ENCODE results near the gene AFF3. TPM values are rescaled to one million over a fixed set of nuclear protein-coding genes. Genes with fewer than 3 reads are reported as not detected.
"Not testable (repeated sequence)": the region's sequence is repeated elsewhere in the genome, so short reads cannot be mapped to it uniquely, and the experiment has no call there.

Gene AFF3
- total and polyA plus RNA-seq, 4 experiments from 2014 or later: 0.63 to 4.6 (median 3.6) TPM

GRCh38 chr2:99507937-99508818, 634.2 kb downstream of the AFF3 start:
- H3K4me3 ChIP-seq (ENCODE audit: low read length in 2 of 2): no peak overlapping the region
- H3K9me3 ChIP-seq (ENCODE audit: control insufficient read depth in 1 of 2, low read length in 2 of 2): no peaks in the 10 kb centered on the region
- intact Hi-C loops (cut with micrococcal nuclease): no loop called here
- Mint-ChIP-seq H3K27me3 (peaks cover 0 to 1% of the 10 kb centered on the region in 2 donors), H3K4me1 (peaks cover 7 to 18% (median 13%) of the 10 kb centered on the region in 4 donors), H3K27ac (no peak overlapping the region), H3K4me3 (no peak overlapping the region), H3K9me3 (no peaks in the 10 kb centered on the region), H3K36me3 (no peaks in the 10 kb centered on the region)
- peaks cover 7% of the 10 kb centered on the region for H3K4me1 ChIP-seq (ENCODE audit: insufficient read depth, low read length)
- no peaks in the 10 kb centered on the region for H3K27me3 ChIP-seq (ENCODE audit: insufficient read depth, low read length)
- CTCF ChIA-PET (ENCODE audit: partially characterized antibody): interaction anchor here (0.7 kb wide), 1 partner anchor 1777 kb away, joined by 3 read pairs; no protein-coding TSS in a partner anchor
- no peak for DNase-seq
- no peak overlapping the region for H3K27ac ChIP-seq (ENCODE audit: low read depth, low read length)
- POLR2A ChIA-PET (ENCODE audit: partially characterized antibody): no interaction called here
- no peaks in the 10 kb centered on the region for H3K36me3 ChIP-seq (ENCODE audit: insufficient read depth, low read length)

DNA sequence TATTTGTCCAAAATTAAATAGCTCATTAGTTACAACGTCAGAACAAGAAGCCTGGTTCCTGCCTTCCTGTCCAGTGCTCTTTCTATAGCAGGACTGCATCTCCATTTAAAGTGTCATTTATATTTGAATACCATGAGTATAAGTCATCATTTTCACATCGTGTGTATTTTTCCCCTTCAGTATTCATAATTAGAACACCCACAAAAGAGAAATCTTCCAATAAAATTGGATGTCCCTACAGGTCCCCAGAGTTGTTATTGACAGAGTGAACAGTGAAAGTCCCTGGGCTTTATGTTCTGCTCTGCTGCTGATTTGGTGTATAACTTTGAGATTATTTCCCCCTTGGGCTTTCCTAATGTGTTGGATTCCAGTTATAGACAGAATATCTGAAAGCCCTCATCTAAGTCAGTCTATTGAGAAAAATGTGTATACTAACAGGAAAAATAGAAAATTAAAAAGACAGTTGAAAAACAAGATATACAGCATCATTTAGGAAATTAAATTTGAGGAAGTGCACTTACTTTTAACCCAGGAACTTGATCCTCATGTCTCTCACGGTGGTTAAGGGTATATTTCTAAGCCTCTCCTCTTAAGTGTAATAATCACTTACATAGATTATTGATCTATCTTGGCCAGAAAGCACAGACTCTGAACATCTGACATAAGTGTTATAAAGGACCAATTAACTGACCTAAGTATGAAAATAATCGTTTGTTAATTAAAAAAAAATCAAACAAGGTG, 637.4 kb downstream of the AFF3 start:
- H3K36me3 ChIP-seq (ENCODE audit: insufficient read depth, low read length): no peaks in the 10 kb centered on the region
- H3K27me3 ChIP-seq (ENCODE audit: insufficient read depth, low read length): no peaks in the 10 kb centered on the region
- POLR2A ChIA-PET (ENCODE audit: partially characterized antibody): no interaction called here
- CTCF ChIA-PET (ENCODE audit: partially characterized antibody): interaction anchor here (0.9 kb wide), 1 partner anchor 1032 kb away, joined by 3 read pairs; no protein-coding TSS in a partner anchor
- intact Hi-C loops (cut with micrococcal nuclease): no loop called here
- H3K4me1 ChIP-seq (ENCODE audit: insufficient read depth, low read length): peaks cover 7% of the 10 kb centered on the region
- no peak overlapping the region for H3K27ac ChIP-seq (ENCODE audit: low read depth, low read length)
- H3K4me1 Mint-ChIP-seq: peaks cover 7 to 18% (median 13%) of the 10 kb centered on the region in 4 donors
- H3K36me3 Mint-ChIP-seq: no peaks in the 10 kb centered on the region
- H3K4me3 ChIP-seq (ENCODE audit: low read length in 2 of 2): no peak overlapping the region
- H3K4me3 Mint-ChIP-seq: peak overlapping the region in 4 of 8 donors; percentile 1 to 55 (median 40)
- peak overlapping the region in 2 of 7 donors; percentile 26 to 74 for H3K27ac Mint-ChIP-seq
- no peak for DNase-seq
- H3K9me3 ChIP-seq (ENCODE audit: control insufficient read depth in 1 of 2, low read length in 2 of 2): no peaks in the 10 kb centered on the region
- H3K27me3 Mint-ChIP-seq: peaks cover 0 to 1% of the 10 kb centered on the region in 2 donors
- no peaks in the 10 kb centered on the region for H3K9me3 Mint-ChIP-seq

DNA sequence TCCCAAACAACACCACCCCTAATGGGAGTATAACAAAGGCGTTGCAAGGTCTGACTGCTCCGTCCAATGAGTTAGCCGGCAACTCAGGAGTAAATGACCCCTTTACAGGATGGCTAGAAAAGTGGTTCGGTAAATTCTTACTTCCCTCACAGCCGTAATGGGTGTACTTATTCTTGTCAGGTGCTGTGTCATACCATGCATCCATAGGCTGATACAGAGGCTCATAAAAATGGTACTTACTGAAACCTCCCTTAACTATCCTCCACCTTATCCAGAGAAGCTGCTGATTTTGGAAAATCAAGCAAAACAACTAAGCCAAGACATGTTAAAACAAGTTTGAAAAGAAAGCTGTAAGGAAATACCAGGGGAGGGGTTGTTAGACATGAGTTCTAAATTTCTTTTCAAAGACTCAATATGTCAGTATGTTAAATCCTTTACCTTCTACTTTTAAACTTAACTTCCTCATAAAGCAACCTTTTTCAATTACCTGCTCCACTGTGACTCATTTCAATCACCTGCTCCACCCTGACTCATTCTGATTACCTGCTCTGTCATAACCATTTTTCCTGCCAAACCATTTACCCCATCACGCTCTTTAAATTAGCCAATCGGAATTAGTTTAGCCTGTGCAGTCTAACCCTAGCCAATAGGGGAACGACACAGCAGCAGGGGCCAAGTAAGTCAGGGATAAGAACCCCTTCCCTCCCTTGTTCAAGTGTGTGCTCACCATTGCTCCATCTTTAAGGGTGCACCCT, 638.6 kb downstream of the AFF3 start:
- H3K4me1 Mint-ChIP-seq: peaks cover 7 to 18% (median 13%) of the 10 kb centered on the region in 4 donors
- H3K27me3 Mint-ChIP-seq; H3K27me3 ChIP-seq (ENCODE audit: insufficient read depth, low read length); H3K4me1 ChIP-seq (ENCODE audit: insufficient read depth, low read length); intact Hi-C loops (cut with micrococcal nuclease); H3K4me3 ChIP-seq (ENCODE audit: low read length in 2 of 2); H3K9me3 Mint-ChIP-seq; DNase-seq; CTCF ChIA-PET (ENCODE audit: partially characterized antibody); H3K36me3 Mint-ChIP-seq; H3K27ac ChIP-seq (ENCODE audit: low read depth, low read length); H3K36me3 ChIP-seq (ENCODE audit: insufficient read depth, low read length); H3K9me3 ChIP-seq (ENCODE audit: control insufficient read depth in 1 of 2, low read length in 2 of 2); POLR2A ChIA-PET (ENCODE audit: partially characterized antibody): not testable (repeated sequence)
- H3K27ac Mint-ChIP-seq: peak overlapping the region in 1 of 7 donors; percentile 16
- H3K4me3 Mint-ChIP-seq: peak overlapping the region in 1 of 8 donors; percentile 22

DNA sequence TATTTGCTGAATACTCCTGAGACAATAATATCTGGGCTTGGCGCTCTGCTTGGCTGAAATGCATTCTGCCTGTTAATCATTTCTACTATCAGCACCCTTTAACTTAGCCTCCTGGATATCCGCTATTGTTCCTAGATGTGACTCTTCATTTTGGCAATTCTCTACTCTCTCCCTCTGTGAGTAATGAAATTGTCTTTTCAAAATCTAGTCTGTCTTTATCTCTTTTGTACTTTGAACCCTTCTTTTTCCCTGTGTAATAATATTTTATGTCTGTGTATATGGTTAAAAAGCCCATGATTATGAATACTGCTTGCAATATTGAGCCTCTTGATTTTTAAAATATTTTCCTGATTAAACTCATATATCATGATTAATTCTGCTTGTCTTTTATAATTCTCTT, 646.4 kb downstream of the AFF3 start:
- ChIA-PET CTCF (ENCODE audit: partially characterized antibody) (no interaction called here), POLR2A (ENCODE audit: partially characterized antibody) (no interaction called here)
- peaks cover 0 to 5% (median under 1%) of the 10 kb centered on the region in 4 donors for H3K4me1 Mint-ChIP-seq
- Histone ChIP-seq H3K27me3 (ENCODE audit: insufficient read depth, low read length) (peaks cover 3% of the 10 kb centered on the region), H3K27ac (ENCODE audit: low read depth, low read length) (no peak overlapping the region), H3K4me1 (ENCODE audit: insufficient read depth, low read length) (peaks cover under 1% of the 10 kb centered on the region), H3K9me3 (ENCODE audit: control insufficient read depth in 1 of 2, low read length in 2 of 2) (no peaks in the 10 kb centered on the region), H3K36me3 (ENCODE audit: insufficient read depth, low read length) (no peaks in the 10 kb centered on the region), H3K4me3 (ENCODE audit: low read length in 2 of 2) (no peak overlapping the region)
- no peaks in the 10 kb centered on the region for H3K9me3 Mint-ChIP-seq
- no peak overlapping the region for H3K27ac Mint-ChIP-seq
- intact Hi-C loops (cut with micrococcal nuclease): no loop called here
- H3K36me3 Mint-ChIP-seq: no peaks in the 10 kb centered on the region
- H3K27me3 Mint-ChIP-seq: peaks cover 21 to 22% of the 10 kb centered on the region in 2 donors
- DNase-seq: no peak
- no peak overlapping the region for H3K4me3 Mint-ChIP-seq

Other genes starting within 250 kb of the AFF3 start
- under 1 TPM; 0.03 to 0.06 TPM for gene LONRF2, start 179.9 kb upstream of the AFF3 start, total RNA-seq
- under 1 TPM in 1 of 2 donors, not detected in 1; 0.29 TPM for gene LONRF2, start 179.9 kb upstream of the AFF3 start, polyA plus RNA-seq

Data from CD4-positive, alpha-beta memory T cell (primary cell).